K562 (cell line): Measurements from ENCODE around the gene RNF26. TPM values are rescaled to one million over a fixed set of nuclear protein-coding genes. Genes with fewer than 3 reads are reported as not detected.

Experiments
- BRF1 ChIP-seq: IDR thresholded peaks from 3 replicates; pipeline ENCODE4 v1.6.1; 2011; ENCODE audit warnings: borderline replicate concordance, mild to moderate bottlenecking; ENCODE audit not compliant: insufficient read length; ENCODE audit errors: extremely low read depth
- CLOCK ChIP-seq: fragments of 250-450 bp; sonication (Bioruptor Pico); IDR thresholded peaks from 2 replicates; pipeline ENCODE4 v1.4.0; 2020; ENCODE audit warnings: mild to moderate bottlenecking, moderate library complexity, borderline replicate concordance
- DPF2 ChIP-seq: fragments of 450-650 bp; IDR thresholded peaks from 2 replicates; pipeline ENCODE4 v1.6.1; 2016
- FOXM1 ChIP-seq, 2 experiments: fragments of 450-650 bp in 1 of 2; sonication (generic) in 1 of 2; formaldehyde crosslinking in 1 of 2; IDR thresholded peaks; 2 replicates each; pipeline versions ENCODE4 v1.6.1 to v1.9.0; 2017 to 2022; ENCODE audit warnings: low read depth in 2 of 2, mild to moderate bottlenecking in 2 of 2, missing genetic modification reagents in 1 of 2, moderate library complexity in 1 of 2
- GATAD2A ChIP-seq: fragments of 450-650 bp; IDR thresholded peaks from 2 replicates; pipeline ENCODE4 v1.6.1; 2017
- RAD21 ChIP-seq, 2 experiments: fragments of 250-450 bp in 1 of 2; fragments of 450-650 bp in 1 of 2; sonication (Bioruptor Pico) in 1 of 2; formaldehyde crosslinking in 1 of 2; IDR thresholded peaks in 1 of 2; conservative IDR thresholded peaks in 1 of 2; 2 replicates each; pipeline versions ENCODE4 v1.4.0 to v1.8.0; 2020 to 2022; ENCODE audit warnings: mild to moderate bottlenecking in 2 of 2, moderate library complexity in 1 of 2
- RB1 ChIP-seq: fragments of 450-650 bp; IDR thresholded peaks from 2 replicates; pipeline ENCODE4 v1.6.1; 2017; ENCODE audit warnings: low read depth, mild to moderate bottlenecking
- TRIM28 ChIP-seq: fragments of 450-650 bp; IDR thresholded peaks from 2 replicates; pipeline ENCODE4 v1.6.1; 2017
- ZBTB40 ChIP-seq, 2 experiments: fragments of 450-650 bp in 1 of 2; sonication (generic) in 1 of 2; formaldehyde crosslinking in 1 of 2; IDR thresholded peaks; 2 replicates each; pipeline versions ENCODE4 v1.7.1 to v1.9.0; 2016 to 2022; ENCODE audit warnings: inconsistent platforms in 1 of 2, mild to moderate bottlenecking in 1 of 2, missing genetic modification reagents in 1 of 2
- ZKSCAN8 ChIP-seq: fragments of 200-800 bp; sonication (Bioruptor generic); IDR thresholded peaks from 2 replicates; pipeline ENCODE4 v1.6.1; 2016; ENCODE audit warnings: missing genetic modification characterization, missing compliant biosample characterization
- ZNF121 ChIP-seq: sonication (generic); formaldehyde crosslinking; conservative IDR thresholded peaks from 2 replicates; pipeline ENCODE4 v1.8.0; 2022; ENCODE audit warnings: missing genetic modification reagents
- polyA plus RNA-seq, 8 experiments: library from polyadenylated mRNA; depleted of rRNA in 4 of 8; stranded (reverse) in 5 of 8; unstranded in 3 of 8; fragments of >200 nt; fragmentation: Nextera tagmentation in 2 of 8; fragmentation: Illumina TruSeq in 1 of 8; extraction: Ambion mirVana in 2 of 8; extraction: Trizol in 1 of 8; gene quantifications; 2 replicates each; pipeline versions ENCODE4 v1.2.1 to v1.2.3, GENCODE V29; 2011 to 2014; ENCODE audit warnings: inconsistent platforms in 1 of 8, missing spikeins in 1 of 8
- total RNA-seq, 7 experiments: library from RNA; depleted of rRNA in 6 of 7; stranded (reverse); fragments of >200 nt in 6 of 7; fragmentation: Illumina TruSeq in 2 of 7; extraction: Trizol in 2 of 7; gene quantifications; 2 replicates each; pipeline versions ENCODE4 v1.2.1 to v1.2.3, GENCODE V29; 2011 to 2021; ENCODE audit warnings: low replicate concordance in 1 of 7

RNF26 gene
- total and polyA plus RNA-seq, 9 of the 15 experiments (the other 6 are each of a cell fraction or from before 2014, with no cell fraction given): 5.3 to 53.6 (median 12.7) TPM

DNA sequence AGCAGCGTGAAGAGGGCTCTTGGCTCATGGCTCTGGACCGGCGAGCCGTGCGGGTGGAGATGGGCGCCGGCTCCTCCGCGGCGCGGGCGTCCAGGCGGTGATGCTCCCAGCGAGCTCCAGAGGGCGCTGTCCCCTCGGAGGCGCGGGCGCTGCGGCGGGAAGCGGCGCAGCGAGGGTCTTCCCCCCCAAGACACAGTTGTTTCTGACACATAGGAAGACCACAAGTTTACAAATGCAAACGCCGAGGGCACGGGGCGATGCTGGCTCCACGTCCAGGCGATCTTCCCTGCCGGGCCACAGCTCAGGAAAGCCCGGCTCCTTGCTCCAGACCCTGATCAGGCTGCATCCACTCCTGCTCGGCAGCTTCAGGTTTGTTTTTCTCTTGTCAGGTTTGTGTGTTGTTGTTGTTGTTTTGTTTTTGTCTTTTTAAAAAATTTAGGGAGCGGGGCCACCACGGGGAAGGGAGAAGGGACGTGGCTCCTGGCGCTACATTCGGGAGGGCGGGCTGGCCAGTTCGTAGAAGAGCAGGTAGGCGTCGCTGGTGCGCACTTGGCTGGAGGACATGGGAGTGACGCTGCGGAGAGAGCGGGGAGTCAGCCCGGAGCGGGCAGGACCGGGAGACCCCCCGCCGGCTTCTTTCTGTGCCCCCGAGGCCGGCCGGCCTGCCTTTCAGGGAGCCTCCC, 22.2 kb downstream of the RNF26 start (continued):
- TF ChIP-seq BRF1 (no peak), RAD21 (CRISPR knock-in tag; conservative IDR thresholded peaks at IDR 0.05 in 1 of 2, IDR thresholded peaks at IDR 0.05 in 1 of 2) (peak; percentile 89 to 90), ZNF121 (CRISPR knock-in tag) (no peak), ZKSCAN8 (no peak), CLOCK (CRISPR knock-in tag) (no peak), FOXM1 (IDR thresholded peaks at IDR 0.05; ENCODE audit: low read depth) (no peak), FOXM1 (CRISPR knock-in tag; IDR thresholded peaks at IDR 0.05; ENCODE audit: low read depth) (no peak), ZBTB40 (IDR thresholded peaks at IDR 0.05) (0 out of 2 replicates have a peak, but pooled peaks have one; percentile 42), ZBTB40 (CRISPR knock-in tag; IDR thresholded peaks at IDR 0.05) (no peak), TRIM28 (no peak), DPF2 (peak; percentile 44; the same call in 1 of the 2 replicates), RB1 (peak; percentile 94), GATAD2A (no peak)
